Testis (tissue), 3 donors: ENCODE measurements around the gene SLC26A6. TPM values are rescaled to one million over a fixed set of nuclear protein-coding genes. Genes with fewer than 3 reads are reported as not detected.

Source experiments
- DNase-seq: peaks from one replicate; pipeline ENCODE4 v3.0.0-alpha.2; 2019
- H3K27ac ChIP-seq, 2 donors: fragments of 200-600 bp; sonication (generic); one replicate each; pipeline ENCODE4 v1.5.1; 2019
- H3K27me3 ChIP-seq: fragments of 200-600 bp; sonication (generic); one replicate; pipeline ENCODE4 v1.5.1; 2019
- H3K36me3 ChIP-seq: fragments of 200-600 bp; sonication (generic); one replicate; pipeline ENCODE4 v1.5.1; 2017; ENCODE audit warnings: low read depth; ENCODE audit errors: missing control alignments
- H3K4me1 ChIP-seq: fragments of 200-600 bp; sonication (generic); one replicate; pipeline ENCODE4 v1.5.1; 2019
- H3K4me3 ChIP-seq, 2 donors: fragments of 200-600 bp; sonication (generic); one replicate each; pipeline ENCODE4 v1.5.1; 2017 to 2019
- H3K9me3 ChIP-seq: fragments of 200-600 bp; sonication (generic); one replicate; pipeline ENCODE4 v1.5.1; 2017
- CTCF ChIP-seq, 3 experiments: fragments of 450-650 bp in 2 of 3; fragments of 200-600 bp in 1 of 3; sonication (generic) in 1 of 3; IDR thresholded peaks; one replicate each; pipeline ENCODE4 v1.5.1; 2016 to 2019; ENCODE audit warnings: antibody characterized with exemption in 3 of 3, mild to moderate bottlenecking in 2 of 3, moderate library complexity in 1 of 3
- POLR2A ChIP-seq: fragments of 450-650 bp; IDR thresholded peaks from one replicate; pipeline ENCODE4 v1.6.1; 2017; ENCODE audit warnings: antibody characterized with exemption, mild to moderate bottlenecking, moderate library complexity
- WGBS, 2 donors: methylation state at CpG; one replicate each; pipeline ENCODE4 v1.1.5; 2018; 5-methylcytosine and 5-hydroxymethylcytosine counted together
- intact Hi-C: fragments of 100-400 bp; cut with DNase I; formaldehyde crosslinking; loops from one replicate; pipeline ENCODE4 v1.15.1; 2023; ENCODE audit warnings: low total_unique reads
- polyA plus RNA-seq: library from polyadenylated mRNA; stranded (reverse); fragments of 350-450 nt; fragmentation: Illumina TruSeq; extraction: RNeasy Lipid Tissue Mini Kit (QIAGEN cat#74804); gene quantifications from one replicate; pipeline ENCODE4 v1.2.3, GENCODE V29; 2014; ENCODE audit warnings: low read depth, low replicate concordance; ENCODE audit not compliant: insufficient read depth
- total RNA-seq, 2 donors: library from RNA; depleted of rRNA; stranded (reverse); fragments of >200 nt; gene quantifications; one replicate each; pipeline ENCODE4 v1.2.3, GENCODE V29; 2016

The SLC26A6 gene
- total and polyA plus RNA-seq, 3 donors from 2014 or later: 12.3 to 32.9 (median 24.6) TPM

- H3K4me1 ChIP-seq: peaks cover under 1% of the 10 kb centered on the region
- no peaks in the 10 kb centered on the region for H3K36me3 ChIP-seq
- H3K27me3 ChIP-seq: no peaks in the 10 kb centered on the region
- intact Hi-C loops: no loop called here
- H3K4me3 ChIP-seq: no peak overlapping the region
- 91% methylated on average over 10 to 12 of the region's 12 CpGs for WGBS, 2 donors
- H3K27ac ChIP-seq: no peak overlapping the region
- no peak for DNase-seq
- TF ChIP-seq CTCF (IDR thresholded peaks at IDR 0.05): no peak
- no peak for TF ChIP-seq POLR2A
- no peaks in the 10 kb centered on the region for H3K9me3 ChIP-seq
Measured at GRCh38 chr3:48650723-48651122, 15.5 kb upstream of the SLC26A6 start.

- Histone ChIP-seq H3K27ac (no peak overlapping the region), H3K9me3 (no peaks in the 10 kb centered on the region), H3K36me3 (no peaks in the 10 kb centered on the region), H3K4me1 (no peaks in the 10 kb centered on the region), H3K4me3 (no peak overlapping the region), H3K27me3 (no peaks in the 10 kb centered on the region)
- no peak for DNase-seq
- intact Hi-C loops: no loop called here
- 89 to 98% methylated on average over 7 to 14 of the region's 15 CpGs for WGBS, 2 donors
- TF ChIP-seq POLR2A (no peak), CTCF (IDR thresholded peaks at IDR 0.05) (no peak)
Measured at GRCh38 chr3:48648188-48648850, 13.1 kb upstream of the SLC26A6 start.

GRCh38 chr3:48647714-48648113 is 12.5 kb upstream of the SLC26A6 start:
- WGBS, 2 donors: 87 to 88% methylated on average over 9 of the region's 9 CpGs

GRCh38 chr3:48644898-48645760 is 9.9 kb upstream of the SLC26A6 start:
- Histone ChIP-seq H3K36me3 (no peaks in the 10 kb centered on the region), H3K4me1 (no peaks in the 10 kb centered on the region), H3K4me3 (no peak overlapping the region), H3K27ac (no peak overlapping the region), H3K9me3 (no peaks in the 10 kb centered on the region), H3K27me3 (no peaks in the 10 kb centered on the region)
- intact Hi-C loops: no loop called here
- no peak for TF ChIP-seq CTCF (IDR thresholded peaks at IDR 0.05)
- TF ChIP-seq POLR2A: no peak
- WGBS, 2 donors: 92 to 93% methylated on average over 15 to 16 of the region's 22 CpGs
- no peak for DNase-seq

More at GRCh38 chr3:48647714-48648113, 12.5 kb upstream of the SLC26A6 start:
- Histone ChIP-seq H3K4me3 (no peak overlapping the region), H3K4me1 (no peaks in the 10 kb centered on the region), H3K27me3 (no peaks in the 10 kb centered on the region), H3K9me3 (no peaks in the 10 kb centered on the region), H3K36me3 (no peaks in the 10 kb centered on the region), H3K27ac (no peak overlapping the region)
- TF ChIP-seq CTCF (IDR thresholded peaks at IDR 0.05): no peak
- no peak for TF ChIP-seq POLR2A
- intact Hi-C loops: no loop called here
- no peak for DNase-seq
